A204.1 (cell line): ENCODE data around the gene MYMK.

Source experiments
- FAIRE-seq: peaks from 2 replicates; lab custom pipeline; 2012; peaks lifted over from hg19 to GRCh38; lab: Jason Lieb, UNC

Gene MYMK

DNA sequence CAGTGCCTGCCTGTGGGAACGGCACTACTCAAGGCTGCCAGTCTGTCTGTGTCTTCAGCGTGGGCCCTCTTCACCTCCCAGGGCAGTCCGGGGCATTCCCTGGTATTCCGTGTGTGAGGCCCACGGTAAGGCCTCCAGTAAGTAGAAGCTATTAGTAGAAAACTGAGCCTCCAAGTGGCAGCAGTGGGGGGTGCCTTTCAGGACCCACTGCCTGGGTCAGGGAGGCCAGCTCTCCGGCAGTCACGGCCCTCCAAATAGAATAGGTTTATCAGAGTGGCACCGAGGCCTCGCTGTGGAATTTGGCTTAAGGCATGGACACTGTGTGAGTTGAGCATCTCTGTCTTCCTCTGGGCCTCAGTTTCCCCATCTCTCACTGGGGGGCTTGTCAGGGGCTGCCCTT, 32.8 kb upstream of the MYMK start:
- no peak for FAIRE-seq

DNA sequence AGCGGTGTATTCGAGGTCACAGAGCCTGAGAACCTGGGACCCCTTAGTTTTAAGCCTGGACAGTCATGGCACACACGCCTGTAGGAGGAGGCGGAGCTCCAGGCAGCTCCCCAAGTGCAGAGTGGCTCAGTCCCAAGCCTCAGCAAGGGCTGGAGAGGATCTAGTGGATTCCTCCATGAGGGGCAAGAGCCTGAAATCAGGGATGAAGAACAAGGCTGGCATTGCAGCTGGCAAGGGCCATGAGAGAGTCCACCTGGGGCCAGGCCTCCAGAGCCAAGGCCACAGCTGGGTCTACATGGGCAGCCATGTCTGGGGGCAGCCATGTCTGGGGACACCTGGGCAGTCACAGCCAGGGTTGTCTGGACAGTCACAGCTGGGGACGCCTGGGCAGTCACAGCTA, 31.6 kb upstream of the MYMK start:
- no peak for FAIRE-seq

DNA sequence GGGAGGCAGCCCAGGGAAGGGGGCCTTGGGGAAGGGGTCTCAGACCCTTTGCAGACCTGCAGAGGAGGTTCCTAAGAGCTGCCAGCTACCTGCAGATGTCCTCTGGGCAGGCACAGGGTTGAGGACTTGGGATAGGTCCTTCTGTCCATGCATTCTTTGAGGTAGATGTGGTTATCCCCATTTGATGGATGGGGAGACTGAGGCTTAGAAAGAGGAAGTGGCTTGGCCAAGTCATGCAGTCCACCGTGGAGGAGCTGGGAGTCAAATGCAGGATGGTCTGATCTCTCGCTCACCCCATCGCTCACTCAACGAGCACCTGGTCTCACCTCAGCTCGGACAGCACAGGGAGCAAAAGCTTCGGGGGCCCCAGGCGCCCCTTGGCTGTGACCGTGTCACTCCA, 30.0 kb upstream of the MYMK start:
- FAIRE-seq, result no peak

DNA sequence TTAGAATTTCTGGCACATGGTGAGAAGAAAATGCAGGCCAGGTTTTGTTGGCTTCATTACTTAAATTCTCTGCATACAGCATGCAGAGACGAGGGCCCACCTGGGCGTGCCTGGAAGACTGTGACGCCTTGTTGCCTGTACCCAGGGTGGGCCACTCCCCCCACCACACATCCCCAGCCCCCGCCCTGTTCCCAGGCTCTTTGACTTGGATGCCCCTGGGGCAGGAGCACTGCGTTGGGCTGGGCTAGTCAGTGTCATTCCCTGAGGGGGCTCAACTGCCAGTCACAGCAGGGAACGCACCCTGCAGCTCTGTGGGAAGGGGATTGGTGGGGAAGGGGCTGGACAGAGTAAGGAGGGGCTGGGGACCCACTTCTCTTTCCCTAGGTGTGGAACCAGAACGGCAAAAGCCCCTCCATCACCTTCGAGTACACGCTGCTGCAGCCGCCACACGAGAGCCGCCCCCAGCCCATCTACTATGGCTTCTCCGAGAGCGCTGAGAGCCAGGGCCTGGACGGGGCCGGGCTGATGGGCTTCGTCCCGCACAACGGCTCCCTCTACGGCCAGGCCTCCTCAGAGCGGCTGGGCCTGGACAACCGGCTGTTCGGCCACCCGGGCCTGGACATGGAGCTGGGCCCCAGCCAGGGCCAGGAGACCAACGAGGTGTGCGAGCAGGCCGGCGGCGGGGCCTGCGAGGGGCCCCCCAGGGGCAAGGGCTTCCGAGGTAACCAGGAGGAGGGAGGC, 29.4 kb upstream of the MYMK start:
- no peak for FAIRE-seq

DNA sequence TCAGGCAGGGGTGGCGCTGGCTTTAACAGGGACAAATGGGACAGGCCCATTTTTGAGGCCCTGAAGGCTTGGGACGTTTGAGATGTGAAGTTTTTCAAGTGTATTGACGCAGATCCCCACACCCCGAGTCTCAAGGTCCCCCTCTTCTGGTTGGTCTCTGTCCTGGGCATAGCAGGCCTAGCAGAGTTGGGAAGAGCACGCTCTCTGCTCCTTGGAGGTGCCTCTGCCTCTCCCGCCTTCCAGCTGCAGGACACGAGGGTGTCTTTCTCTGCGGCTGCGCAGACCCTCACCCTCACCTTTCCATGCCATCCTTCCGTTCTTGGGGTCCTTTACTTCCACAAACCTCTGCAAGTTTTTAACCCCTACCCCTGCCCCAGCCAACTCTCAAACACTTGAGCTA, 28.4 kb upstream of the MYMK start:
- no peak for FAIRE-seq

DNA sequence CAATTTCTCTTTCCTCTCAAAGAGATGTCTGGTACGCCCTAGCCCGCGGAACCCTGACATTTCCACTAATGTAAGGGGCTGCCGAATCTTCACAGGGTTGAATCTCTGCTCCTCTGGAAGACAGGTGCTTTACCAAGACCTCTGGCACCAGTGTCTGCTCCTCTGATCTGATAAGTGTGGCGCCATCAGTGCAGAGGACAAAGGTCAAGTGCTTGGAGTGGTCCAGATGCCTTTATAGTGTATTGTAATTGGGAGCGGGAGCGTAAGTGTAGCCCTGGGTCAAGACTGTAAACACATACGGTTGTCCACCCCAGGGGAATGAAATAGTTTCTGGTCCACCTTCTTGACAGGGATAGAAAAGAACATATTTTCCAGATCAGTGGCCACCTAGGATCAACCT, 27.5 kb upstream of the MYMK start:
- FAIRE-seq, result no peak

DNA sequence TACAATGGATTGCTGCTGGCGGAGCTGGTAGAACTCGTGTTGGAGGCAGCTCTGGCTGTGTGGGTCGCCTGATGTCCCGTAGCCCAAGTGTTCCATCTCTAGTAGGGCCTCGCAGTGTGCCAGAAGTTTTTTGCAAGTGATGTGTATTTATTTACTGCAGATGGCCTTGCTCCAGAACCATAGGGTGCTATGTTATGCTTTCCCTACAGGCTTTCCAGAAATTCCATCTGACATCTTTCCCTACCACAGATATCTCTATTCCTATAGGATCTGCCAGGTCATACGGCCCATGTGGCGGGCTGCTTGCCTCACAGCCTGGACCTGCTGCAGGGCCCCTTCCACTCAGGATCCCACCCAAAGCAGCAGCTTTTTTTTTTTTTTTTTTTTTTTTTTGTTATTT, 26.7 kb upstream of the MYMK start:
- FAIRE-seq, result no peak

DNA sequence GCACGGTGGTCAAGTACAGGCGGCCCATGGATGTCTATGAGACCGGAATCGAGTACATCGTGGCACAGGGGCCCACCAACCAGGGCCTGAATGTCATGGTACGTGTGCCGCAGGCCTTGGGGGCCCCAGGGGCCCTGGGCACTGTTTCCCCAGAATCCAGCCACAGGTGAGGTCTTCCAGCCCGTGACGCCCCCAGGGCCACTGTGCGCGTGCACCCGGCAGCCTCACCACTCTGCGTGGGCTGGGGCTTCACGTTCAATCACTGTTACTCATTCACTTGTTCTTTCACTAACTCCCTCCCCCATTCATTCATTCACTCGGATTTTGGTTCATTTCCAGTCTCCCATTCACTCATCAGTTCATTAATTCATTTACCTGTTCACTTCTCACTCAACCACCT, 22.4 kb upstream of the MYMK start:
- no peak for FAIRE-seq

DNA sequence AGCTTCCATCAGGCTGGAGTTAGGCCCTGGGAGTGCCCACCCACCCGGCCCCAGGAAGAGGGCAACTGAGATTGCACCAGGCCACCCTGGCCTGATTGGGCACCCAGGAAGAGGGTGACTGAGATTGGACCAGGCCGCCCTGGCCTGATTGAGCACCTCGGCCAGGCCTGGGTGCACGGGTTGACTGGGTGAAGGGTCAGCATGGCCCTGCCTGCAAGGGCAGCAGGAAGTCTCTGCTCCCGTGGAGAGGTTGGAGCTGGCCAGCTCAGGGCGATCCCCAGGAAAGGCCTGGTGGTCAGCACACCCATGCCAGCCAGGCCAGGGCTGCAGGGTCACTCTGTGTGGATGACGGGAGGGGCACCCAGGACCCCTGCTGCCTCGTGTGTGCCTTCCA, 21.5 kb upstream of the MYMK start:
- FAIRE-seq, result no peak

DNA sequence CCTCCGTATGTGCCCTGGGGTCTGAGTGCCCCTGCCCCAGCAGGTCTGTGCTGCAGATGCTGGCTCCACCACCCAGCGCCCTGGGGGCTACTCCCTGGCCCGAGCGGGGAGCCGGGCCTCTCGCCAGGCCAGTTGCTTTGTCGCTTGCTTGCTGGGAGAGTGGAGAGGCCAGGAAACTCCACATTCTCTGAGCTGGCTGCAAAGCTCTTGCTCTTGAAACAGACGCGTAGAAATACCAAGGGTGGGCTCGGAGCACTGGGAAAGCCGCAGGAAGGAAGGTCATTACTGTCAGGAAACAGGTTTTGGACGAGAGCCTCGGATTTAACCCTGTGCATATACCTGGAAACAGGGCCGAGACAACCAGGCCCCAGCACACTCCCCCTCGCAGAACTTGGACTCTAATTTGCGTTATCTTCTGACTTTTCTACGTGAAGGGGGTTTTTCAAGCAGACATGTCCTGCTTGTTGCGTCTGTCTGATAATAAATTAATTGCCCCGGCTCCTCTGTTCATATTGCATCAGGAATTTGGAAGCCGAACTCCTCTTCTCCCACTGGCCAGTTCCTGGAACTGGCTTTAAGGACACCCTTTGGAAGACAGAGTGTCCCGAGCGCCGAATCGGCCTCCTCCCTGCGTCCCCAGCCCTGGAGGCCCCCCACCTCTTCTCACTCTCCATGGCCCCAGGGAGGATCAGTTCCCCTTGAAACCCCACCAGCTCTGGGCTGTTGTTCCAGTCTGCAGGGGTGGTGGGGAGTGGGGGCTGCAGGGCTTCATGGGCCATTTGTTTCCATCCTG, 20.9 kb upstream of the MYMK start:
- FAIRE-seq, result no peak

DNA sequence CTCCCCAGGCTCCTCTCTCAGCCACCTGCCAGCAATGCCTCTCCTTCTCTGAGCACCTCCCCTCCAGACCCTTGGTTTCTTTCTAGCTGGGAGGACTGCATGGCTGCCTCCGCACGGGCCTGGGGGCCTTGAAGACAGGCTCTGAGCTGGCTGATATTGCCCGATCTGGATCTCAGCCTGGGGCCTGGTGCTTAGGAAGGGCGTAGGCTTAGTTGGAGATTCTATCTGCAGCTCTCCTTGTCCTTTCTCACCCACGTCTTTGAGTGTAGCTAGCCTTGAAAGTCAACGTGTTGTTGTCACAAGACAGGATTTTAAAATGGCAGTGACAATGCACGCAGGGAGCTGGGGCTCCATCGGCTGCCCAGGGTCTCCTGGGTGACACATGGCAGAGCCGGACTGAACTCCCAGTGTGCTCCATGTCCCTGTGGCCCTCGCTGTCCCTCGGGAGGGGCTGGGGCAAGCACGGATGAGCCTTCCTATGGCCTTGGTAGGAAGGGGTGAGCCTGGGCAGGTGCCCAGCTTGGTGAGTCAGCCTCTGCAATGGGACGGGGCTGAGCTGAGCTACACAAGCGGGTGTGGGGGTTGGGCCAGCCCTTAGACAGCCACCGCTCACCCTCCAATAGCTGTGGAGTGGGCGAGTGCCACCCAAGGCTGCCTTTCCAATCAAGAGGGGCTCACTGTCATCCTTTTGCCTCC, 19.2 kb upstream of the MYMK start:
- no peak for FAIRE-seq

DNA sequence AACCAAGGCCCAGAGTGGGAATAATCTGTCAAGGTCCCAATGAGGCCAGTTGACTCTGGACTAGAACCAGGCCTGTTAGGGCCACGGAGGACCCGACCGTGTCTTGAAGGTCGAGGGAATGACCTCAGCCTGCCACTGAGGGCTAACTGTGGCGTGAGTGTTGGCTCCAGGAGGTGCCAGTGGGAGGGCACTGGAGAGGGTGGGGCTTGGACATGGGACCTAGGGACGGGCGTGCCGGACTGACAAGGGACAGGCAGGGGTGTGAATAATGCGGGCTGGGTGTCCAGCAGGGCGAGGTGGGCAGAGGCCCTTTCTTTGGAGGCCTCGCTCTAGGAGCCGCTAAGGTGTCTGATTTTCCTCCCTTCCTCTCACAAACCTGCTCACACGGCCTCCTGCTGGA, 17.2 kb upstream of the MYMK start:
- FAIRE-seq, result no peak

DNA sequence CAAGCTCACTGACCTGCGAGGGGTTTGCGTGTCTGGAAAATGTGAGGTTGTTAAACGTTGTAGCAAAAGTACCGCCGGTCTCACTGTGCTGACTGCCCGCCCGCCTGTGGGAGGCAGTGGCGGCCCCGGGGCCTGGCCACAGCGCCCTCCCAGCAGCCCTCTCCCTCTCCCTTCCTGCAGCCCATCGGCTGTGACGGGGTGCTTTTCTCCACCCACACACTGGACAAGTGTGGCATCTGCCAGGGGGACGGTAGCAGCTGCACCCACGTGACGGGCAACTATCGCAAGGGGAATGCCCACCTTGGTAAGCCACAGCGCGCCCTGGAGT, 15.9 kb upstream of the MYMK start:
- FAIRE-seq, result no peak

DNA sequence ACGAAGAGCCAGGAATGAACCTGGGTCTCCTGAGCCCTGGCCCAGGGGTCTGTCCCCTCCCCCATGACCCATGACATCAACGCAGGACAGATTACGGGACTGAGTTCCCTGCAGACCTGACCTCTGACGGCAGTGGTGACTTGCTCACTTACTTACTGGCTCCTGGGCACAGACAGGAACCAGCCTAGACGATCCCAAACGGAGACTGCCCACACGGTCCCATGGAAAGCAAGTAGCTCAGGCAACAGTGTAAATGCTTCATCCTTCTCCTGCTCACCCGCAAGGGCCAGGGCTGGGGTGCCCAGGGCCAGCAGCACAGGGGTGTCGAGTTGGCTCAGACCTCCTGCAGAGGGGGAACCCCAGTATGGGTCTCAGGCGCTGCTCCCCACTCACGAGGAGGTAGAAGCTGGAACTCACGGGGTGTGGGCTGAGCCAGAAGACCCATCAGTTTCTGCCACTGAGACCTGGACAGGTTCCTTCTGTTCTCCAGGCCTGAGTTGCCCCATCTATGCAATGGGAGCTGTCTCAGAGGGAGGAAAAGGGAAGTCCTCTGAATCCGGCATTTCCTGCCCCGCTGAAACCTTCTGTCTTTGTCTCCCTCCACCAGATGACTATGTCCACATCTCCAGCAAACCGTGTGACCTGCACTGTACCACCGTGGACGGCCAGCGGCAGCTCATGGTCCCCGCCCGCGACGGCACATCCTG, 15.4 kb upstream of the MYMK start:
- FAIRE-seq, result no peak

DNA sequence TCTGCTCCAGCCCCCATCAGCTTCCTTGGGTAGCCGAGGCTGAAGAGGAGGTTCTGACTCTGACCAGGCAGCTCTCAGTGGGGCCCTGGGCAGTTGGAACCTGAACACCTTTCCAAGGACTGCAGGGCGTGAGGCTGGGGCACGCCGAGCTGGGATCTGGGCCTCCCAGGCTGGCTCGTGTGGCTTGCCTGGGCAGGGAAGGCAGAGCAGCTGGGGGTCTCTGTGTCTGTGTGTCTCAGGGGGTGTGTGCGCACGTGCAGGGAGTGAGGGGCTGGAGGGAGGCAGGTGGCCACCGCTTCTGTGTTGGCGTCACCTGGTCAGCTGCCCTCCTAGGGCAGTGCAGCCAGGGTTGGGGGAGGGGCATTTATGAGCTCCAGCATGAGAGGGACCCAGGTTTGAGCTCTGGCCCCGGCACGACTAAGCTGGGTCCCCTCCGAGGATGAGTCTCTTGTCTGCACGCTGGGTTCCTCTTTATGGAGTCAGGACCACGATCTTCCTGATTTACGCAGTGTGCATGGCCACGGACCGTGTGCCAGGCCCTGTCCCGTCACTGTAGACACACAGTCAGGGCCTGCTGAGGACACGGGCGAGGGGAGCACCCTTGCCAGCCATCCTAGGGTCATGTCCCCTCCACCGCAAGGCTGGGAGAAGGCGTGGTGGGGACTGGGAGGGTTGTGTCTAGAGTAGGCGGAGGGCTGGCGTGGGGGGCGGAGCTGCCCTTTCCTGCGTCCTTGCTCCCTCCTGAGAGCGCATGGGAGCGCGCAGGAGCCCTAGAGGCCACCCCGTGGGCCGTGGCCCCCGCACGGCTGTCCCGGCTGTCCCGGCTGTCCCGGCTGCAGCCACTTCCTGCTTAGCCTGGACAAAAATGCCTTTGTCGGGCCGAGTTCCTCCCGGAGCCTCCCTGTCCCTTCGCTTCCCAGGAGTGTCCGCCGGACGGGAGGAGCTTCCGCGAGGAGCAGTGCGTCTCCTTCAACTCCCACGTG, 14.4 kb upstream of the MYMK start:
- no peak for FAIRE-seq

DNA sequence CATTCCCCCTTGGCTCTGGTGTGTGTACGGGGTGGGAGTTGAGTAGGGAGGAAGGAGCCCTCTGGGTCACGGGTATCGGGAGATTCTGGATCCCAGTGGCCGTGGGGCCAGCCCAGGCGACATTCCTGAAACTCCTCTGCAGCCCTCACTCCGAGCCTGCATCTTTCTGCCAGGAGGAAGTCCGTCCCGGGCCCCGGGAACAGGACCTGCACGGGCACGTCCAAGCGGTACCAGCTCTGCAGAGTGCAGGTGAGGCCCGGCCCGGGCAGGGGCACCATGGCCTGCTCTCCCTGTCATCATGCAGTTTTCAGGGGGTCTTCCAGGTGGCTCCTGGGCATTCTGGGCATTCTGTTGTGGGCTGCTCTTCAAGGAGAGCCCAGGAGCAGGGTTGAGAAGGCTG, 13.4 kb upstream of the MYMK start:
- no peak for FAIRE-seq

DNA sequence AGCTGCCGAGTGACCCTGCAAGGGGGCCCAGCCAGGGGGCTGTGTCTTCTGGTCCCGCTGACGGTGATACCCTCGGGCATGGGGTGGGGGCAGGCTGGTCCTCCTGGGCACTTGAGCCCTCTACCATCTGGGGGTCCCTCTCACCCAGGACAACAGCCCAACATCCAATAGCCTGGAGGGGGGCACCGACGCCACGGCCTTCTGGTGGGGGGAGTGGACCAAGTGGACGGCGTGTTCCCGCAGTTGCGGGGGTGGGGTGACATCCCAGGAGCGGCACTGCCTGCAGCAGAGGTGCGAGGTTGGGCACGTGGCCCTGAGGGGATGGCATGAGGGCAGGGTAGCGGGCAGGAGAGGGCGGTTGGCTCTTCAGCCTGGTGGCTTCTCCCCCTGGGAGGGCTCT, 12.5 kb upstream of the MYMK start:
- FAIRE-seq, result no peak

DNA sequence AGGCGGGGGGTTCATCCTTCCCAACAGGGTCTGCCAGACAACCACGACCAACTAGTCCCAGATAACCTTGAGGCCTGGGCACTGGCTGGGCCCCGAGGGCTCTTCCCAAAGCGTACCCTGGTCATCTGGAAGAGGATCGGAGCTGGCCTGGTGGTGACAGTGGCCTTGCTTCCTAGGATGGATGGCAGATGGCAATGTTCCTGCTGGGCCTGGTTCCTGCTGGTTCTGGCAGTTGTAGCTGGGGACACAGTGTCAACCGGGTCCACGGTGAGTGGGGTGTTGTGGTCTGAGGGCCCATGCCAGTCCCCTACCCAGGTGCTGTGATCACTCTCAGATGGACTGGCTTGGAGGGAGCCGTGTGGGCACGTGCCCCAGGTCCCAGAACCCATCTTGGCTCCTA, 11.8 kb upstream of the MYMK start:
- no peak for FAIRE-seq

DNA sequence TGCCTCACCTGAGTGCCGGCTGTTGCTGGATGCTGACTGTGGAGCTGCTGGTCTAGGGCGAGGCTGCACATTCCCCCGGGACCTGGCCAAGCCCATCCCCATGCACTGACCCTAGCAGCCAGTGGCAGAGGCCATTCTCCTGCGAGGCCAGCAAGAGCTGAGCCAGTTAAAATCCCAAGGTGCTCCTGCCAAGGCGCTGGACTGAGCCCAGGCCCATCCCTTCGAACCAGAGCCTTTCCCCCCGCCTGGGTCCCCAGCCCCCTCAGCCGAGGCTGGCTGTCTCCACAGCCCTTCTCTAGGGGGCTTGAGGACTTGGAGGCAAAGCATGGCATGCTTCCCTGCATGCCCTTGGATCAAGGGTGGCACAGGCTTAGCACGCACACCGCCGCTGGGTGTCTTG, 11.3 kb upstream of the MYMK start:
- FAIRE-seq, result no peak

DNA sequence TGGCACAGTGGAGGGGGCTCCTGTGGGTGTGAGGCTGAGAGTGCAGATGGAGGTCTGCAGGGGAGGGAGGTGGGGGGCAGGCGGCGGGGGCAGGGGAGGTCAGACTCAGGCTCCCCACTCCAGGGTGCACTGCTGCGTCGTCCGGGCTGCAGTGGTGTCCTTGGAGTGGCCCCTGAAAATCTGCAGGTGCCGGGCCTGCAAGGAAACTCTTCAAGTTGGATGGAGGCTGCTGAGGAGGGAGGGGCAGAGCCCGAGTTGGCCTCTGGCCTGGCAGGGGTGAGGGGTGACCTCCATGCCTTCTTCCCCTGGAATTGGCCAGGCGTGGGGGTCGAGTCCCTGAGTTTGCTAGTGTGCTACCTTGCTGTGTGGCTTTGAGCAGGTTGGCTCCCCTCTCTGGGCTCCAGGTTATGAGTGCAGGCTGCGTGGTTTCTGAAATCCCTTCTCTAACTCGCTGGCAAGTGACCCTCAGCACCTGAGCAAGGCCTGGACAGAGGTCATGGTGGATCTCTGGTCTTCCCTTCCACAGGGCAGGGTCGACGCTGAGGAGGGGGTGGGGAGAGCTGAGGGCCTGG, 10.6 kb upstream of the MYMK start:
- no peak for FAIRE-seq
